ENCODE results near the gene CDK5RAP2.
"Not testable (repeated sequence)": the region's sequence is repeated elsewhere in the genome, so short reads cannot be mapped to it uniquely, and the experiment has no call there.

CDK5RAP2 gene

GRCh38 chr9:120580051-120580896 is at the start of gene CDK5RAP2:
TSS of gene CDK5RAP2 (minus strand) at chr9:120580167. CDS start at chr9:120579978, 189 bp downstream.
- DNase-seq (ENCODE audit: low read depth in 2 of 2), result peak; percentile 84 to 85

- not testable (repeated sequence) for DNase-seq (ENCODE audit: low read depth in 2 of 2)
Observed at GRCh38 chr9:120628925-120629497, 49.0 kb upstream of the CDK5RAP2 start.

DNA sequence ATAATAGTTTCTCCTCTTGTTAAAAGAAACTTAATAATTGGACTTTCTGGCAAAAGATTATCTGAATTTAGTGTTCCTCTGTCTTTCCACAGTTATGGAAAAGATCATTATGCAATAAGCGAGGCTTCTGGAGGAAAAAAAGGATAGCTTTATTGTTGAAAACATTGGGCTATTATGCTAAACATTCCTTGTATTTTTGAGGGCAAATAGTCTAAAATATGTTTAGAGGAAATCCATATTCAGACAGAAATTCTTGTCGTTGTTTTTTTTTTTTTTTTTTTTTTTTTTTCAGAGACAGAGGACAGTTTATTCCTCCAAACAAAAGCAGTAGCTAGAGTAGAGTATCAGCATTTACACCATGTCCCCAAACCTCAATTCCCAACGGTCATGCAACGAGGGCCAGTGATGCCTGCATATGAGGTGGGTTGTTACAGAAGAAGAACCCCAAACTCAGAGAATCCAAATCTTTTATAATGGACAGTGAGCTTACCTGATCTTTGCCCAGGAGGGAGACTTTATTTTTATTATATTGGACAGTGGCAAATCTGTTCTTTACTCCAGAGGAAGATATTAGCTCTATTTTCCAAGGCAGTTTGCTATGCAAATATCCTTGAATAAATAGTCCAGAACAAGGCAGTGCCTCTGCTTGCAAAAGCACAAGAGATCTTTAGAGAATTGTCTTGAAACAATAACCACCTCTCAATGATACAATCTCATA is 48.4 kb upstream of the CDK5RAP2 start:
- DNase-seq (ENCODE audit: low read depth in 2 of 2), result no peak

DNA sequence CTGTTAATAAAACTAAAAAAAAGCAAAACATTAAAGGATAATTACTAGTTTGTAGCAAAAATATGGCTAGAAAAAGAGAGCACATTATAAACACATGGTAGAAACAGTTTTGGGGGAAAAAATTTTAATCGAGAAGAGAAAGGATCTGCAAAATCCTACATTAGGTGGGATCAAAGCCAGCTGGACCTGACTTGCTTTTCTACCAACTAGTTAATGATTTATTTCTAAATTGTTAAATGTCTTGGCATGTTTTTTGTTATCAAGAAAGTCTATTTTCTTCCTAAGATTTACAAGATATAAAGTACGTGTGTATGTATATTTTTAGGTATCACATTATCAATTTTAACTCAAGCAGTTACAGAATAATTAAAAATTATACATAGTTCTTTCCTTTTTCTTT is 47.1 kb upstream of the CDK5RAP2 start:
- DNase-seq (ENCODE audit: low read depth in 2 of 2), result no peak

DNA sequence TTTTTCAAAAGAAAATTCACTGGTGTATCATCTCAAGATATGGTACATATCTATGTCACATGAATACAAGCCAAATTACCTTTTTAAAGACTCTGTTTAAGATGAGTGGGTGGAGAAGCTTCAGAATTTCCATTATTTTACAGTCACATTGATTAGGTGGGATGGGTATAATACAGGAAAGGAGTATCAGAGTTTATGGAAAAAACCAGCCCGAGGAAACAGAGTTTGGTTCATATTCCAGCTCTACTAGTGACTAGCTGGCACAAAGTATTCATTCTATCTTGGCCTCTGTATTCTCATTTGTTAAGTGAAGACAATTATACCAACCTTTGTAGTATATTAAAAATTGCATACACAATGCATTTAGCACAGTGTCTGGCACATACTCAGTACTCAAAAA is 46.5 kb upstream of the CDK5RAP2 start:
- DNase-seq (ENCODE audit: low read depth in 2 of 2), result no peak

DNA sequence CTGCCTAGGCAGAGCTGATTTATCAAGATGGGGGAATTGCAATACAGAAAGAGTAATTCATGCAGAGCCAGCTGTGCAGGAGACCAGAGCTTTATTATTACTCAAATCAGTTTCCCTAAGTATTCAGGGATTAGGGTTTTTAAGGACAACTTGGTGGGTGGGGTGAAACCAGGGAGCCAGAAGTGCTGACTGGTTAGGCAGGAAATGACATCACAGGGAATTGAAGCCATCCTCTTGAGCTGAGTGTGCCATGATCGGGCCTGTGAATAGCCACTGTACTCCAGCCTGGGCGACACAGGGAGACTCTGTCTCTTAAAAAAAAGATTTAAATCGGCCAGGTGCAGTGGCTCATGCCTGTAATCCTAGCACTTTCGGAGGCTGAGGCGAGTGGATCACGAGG is 45.3 kb upstream of the CDK5RAP2 start:
- no peak for DNase-seq (ENCODE audit: low read depth in 2 of 2)

DNA sequence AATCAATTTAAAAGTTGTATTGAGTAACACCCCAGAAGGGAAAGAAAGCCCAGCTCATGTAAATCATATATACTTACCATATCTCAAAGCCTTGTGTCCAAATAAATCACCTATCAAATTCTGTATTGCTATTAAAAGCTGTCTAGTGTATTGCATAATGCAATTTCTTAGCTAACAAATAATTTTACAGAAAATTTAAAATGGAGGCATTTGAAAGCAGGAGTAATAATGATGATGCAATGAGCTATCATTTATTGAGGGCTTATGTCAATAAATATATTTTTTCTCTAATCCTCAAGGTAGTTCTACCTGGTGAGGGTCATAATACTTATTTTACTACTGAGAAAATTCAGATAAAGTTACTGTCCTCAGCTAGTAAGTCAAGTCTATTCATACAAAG is 42.8 kb upstream of the CDK5RAP2 start:
- no peak for DNase-seq (ENCODE audit: low read depth in 2 of 2)

- no peak for DNase-seq (ENCODE audit: low read depth in 2 of 2)
Observed at GRCh38 chr9:120621941-120622340, 42.0 kb upstream of the CDK5RAP2 start.

GRCh38 chr9:120619751-120620655 is 40.0 kb upstream of the CDK5RAP2 start:
- peak; percentile 19 to 26 for DNase-seq (ENCODE audit: low read depth in 2 of 2)

GRCh38 chr9:120616966-120617935 is 37.3 kb upstream of the CDK5RAP2 start:
- DNase-seq (ENCODE audit: low read depth in 2 of 2), result no peak

- no peak for DNase-seq (ENCODE audit: low read depth in 2 of 2)
Observed at GRCh38 chr9:120612218-120612617, 32.3 kb upstream of the CDK5RAP2 start.

GRCh38 chr9:120611690-120612068 is 31.7 kb upstream of the CDK5RAP2 start:
- no peak for DNase-seq (ENCODE audit: low read depth in 2 of 2)

- no peak for DNase-seq (ENCODE audit: low read depth in 2 of 2)
Observed at GRCh38 chr9:120610975-120611689, 31.2 kb upstream of the CDK5RAP2 start.

GRCh38 chr9:120609636-120610035 is 29.7 kb upstream of the CDK5RAP2 start:
- DNase-seq (ENCODE audit: low read depth in 2 of 2), result no peak

- no peak for DNase-seq (ENCODE audit: low read depth in 2 of 2)
Observed at GRCh38 chr9:120608421-120608820, 28.5 kb upstream of the CDK5RAP2 start.

DNA sequence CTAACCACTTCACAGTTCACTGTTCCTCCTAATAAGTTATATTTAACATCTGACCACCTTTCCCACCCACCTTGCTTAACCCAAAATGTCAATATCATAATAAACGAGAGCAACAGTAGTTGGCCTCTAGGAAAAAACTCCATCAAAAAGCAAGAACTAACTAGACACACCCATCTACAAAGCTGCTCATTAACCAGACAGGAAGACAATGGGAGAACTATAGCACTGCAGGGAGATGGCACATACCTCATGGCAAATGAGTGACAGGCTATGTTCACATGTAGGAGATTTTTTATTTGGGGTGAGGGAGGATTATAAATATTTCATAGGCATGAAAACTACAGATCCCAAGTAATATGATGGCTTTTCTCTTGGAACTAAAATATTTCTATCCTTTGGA is 23.6 kb upstream of the CDK5RAP2 start:
- DNase-seq (ENCODE audit: low read depth in 2 of 2), result no peak

GRCh38 chr9:120603010-120603409 is 23.0 kb upstream of the CDK5RAP2 start:
- no peak for DNase-seq (ENCODE audit: low read depth in 2 of 2)

- no peak for DNase-seq (ENCODE audit: low read depth in 2 of 2)
Observed at GRCh38 chr9:120593955-120594277, 13.9 kb upstream of the CDK5RAP2 start.

GRCh38 chr9:120593250-120593954 is 13.4 kb upstream of the CDK5RAP2 start:
- DNase-seq (ENCODE audit: low read depth in 2 of 2), result no peak

All from stimulated activated CD8-positive, alpha-beta memory T cell treated with anti-CD3 and anti-CD28 coated beads, Interleukin-2, amount 100 ng/mL, for 48 hours (primary cell).